SK-N-SH (cell line): ENCODE measurements around the gene HDAC11. TPM values are rescaled to one million over a fixed set of nuclear protein-coding genes. Genes with fewer than 3 reads are reported as not detected.

Source experiments
- CTCF ChIA-PET: fragments of 300-600, 350-600 bp; formaldehyde crosslinking; extraction: SDS; loops from one replicate; lab custom pipeline; 2021; lab: Yijun Ruan, JAX
- POLR2A ChIA-PET: fragments of 350-600 bp; sonication (Branson Sonifier 250); formaldehyde crosslinking; extraction: SDS; loops from one replicate; lab custom pipeline; 2020; ENCODE audit warnings: antibody characterized with exemption, inconsistent platforms; lab: Yijun Ruan, JAX
- DNase-seq: peaks from one replicate; pipeline ENCODE4 v3.0.0; 2012
- H2AFZ ChIP-seq: fragments of 200-600 bp; sonication (generic); 2 replicates; pipeline ENCODE4 v1.8.1; 2016; ENCODE audit warnings: antibody characterized with exemption, mild to moderate bottlenecking, low read depth
- H3F3A ChIP-seq: fragments of 200-600 bp; sonication (generic); replicated peaks from 2 replicates; pipeline ENCODE3; 2016; ENCODE audit warnings: antibody characterized with exemption, mild to moderate bottlenecking; ENCODE audit not compliant: insufficient read depth
- H3K27ac ChIP-seq, 2 experiments: fragments of 200-500 bp in 1 of 2; fragments of 200-600 bp in 1 of 2; sonication (Bioruptor generic) in 1 of 2; sonication (generic), shearing (Covaris generic) in 1 of 2; 2 replicates each; pipeline versions ENCODE4 v1.5.1 to v1.6.1; 2014 to 2016; ENCODE audit warnings: low read depth in 2 of 2, inconsistent platforms in 1 of 2, low read length in 1 of 2, mild to moderate bottlenecking in 1 of 2, mixed read lengths in 1 of 2
- H3K27me3 ChIP-seq: fragments of 200-600 bp; sonication (generic), shearing (Covaris generic); 2 replicates; pipeline ENCODE4 v1.6.1; 2016; ENCODE audit warnings: mixed run types; ENCODE audit not compliant: insufficient read depth
- H3K36me3 ChIP-seq, 2 experiments: fragments of 200-500 bp in 1 of 2; fragments of 200-600 bp in 1 of 2; sonication (Bioruptor generic) in 1 of 2; sonication (generic) in 1 of 2; replicated peaks in 1 of 2; 2 replicates each; pipeline versions ENCODE3 to v1.5.1; 2014 to 2016; ENCODE audit warnings: low read length in 1 of 2, mild to moderate bottlenecking in 1 of 2; ENCODE audit not compliant: insufficient read depth in 2 of 2, control insufficient read depth in 1 of 2
- H3K4me1 ChIP-seq, 2 experiments: fragments of 200-500 bp in 1 of 2; fragments of 200-600 bp in 1 of 2; sonication (Bioruptor generic) in 1 of 2; sonication (generic), shearing (Covaris generic) in 1 of 2; 2 replicates each; pipeline versions ENCODE4 v1.5.1 to v1.6.1; 2014 to 2016; ENCODE audit warnings: low read depth in 1 of 2, low read length in 1 of 2, mixed run types in 1 of 2; ENCODE audit not compliant: insufficient read depth in 2 of 2, control insufficient read depth in 1 of 2
- H3K4me2 ChIP-seq: fragments of 200-600 bp; sonication (generic), shearing (Covaris generic); 2 replicates; pipeline ENCODE4 v1.6.1; 2017; ENCODE audit warnings: mixed run types
- H3K4me3 ChIP-seq, 2 experiments: fragments of 200-500 bp in 1 of 2; fragments of 200-600 bp in 1 of 2; sonication (Bioruptor generic) in 1 of 2; sonication (generic), shearing (Covaris generic) in 1 of 2; 2 replicates each; pipeline versions ENCODE4 v1.5.1 to v1.8.1; 2014 to 2016; ENCODE audit warnings: low read depth in 2 of 2, inconsistent platforms in 1 of 2, low read length in 1 of 2, mild to moderate bottlenecking in 1 of 2, mixed read lengths in 1 of 2, moderate library complexity in 1 of 2
- H3K79me2 ChIP-seq: fragments of 200-600 bp; sonication (generic); 2 replicates; pipeline ENCODE4 v1.8.1; 2017; ENCODE audit warnings: mild to moderate bottlenecking; ENCODE audit not compliant: insufficient read depth
- H3K9ac ChIP-seq: fragments of 200-600 bp; sonication (generic); 2 replicates; pipeline ENCODE4 v1.6.1; 2017; ENCODE audit warnings: mixed run types
- H3K9me2 ChIP-seq: fragments of 200-600 bp; sonication (generic); 2 replicates; pipeline ENCODE4 v1.6.1; 2017; ENCODE audit warnings: mixed run types
- H3K9me3 ChIP-seq: fragments of 200-600 bp; sonication (generic); 2 replicates; pipeline ENCODE4 v1.6.1; 2017; ENCODE audit warnings: mixed run types, mild to moderate bottlenecking, moderate library complexity
- H4K20me1 ChIP-seq: fragments of 200-600 bp; sonication (generic); 2 replicates; pipeline ENCODE4 v1.6.1; 2017; ENCODE audit warnings: mild to moderate bottlenecking, mixed run types; ENCODE audit not compliant: insufficient read depth
- FOSL2 ChIP-seq: IDR thresholded peaks from 2 replicates; pipeline ENCODE4 v1.4.0; 2012; ENCODE audit warnings: low read depth, mild to moderate bottlenecking, moderate library complexity, borderline replicate concordance
- GABPA ChIP-seq: IDR thresholded peaks from 2 replicates; pipeline ENCODE4 v1.4.0; 2012; ENCODE audit warnings: low read depth, mild to moderate bottlenecking
- MXI1 ChIP-seq: IDR thresholded peaks from 2 replicates; pipeline ENCODE4 v1.6.1; 2012; ENCODE audit warnings: mild to moderate bottlenecking, low read depth, low read length, improper control_type of control experiment
- RAD21 ChIP-seq: IDR thresholded peaks from 2 replicates; pipeline ENCODE4 v1.6.1; 2012; ENCODE audit warnings: mild to moderate bottlenecking, low read length
- RFX5 ChIP-seq: IDR thresholded peaks from 2 replicates; pipeline ENCODE4 v1.6.1; 2012; ENCODE audit warnings: mild to moderate bottlenecking, improper control_type of control experiment, low read length
- SMC3 ChIP-seq: IDR thresholded peaks from 2 replicates; pipeline ENCODE4 v1.6.1; 2012; ENCODE audit warnings: low read depth, low read length, improper control_type of control experiment
- TAF1 ChIP-seq: IDR thresholded peaks from 2 replicates; pipeline ENCODE4 v1.6.1; 2012; ENCODE audit warnings: low read depth, mild to moderate bottlenecking, low read length, moderate library complexity, borderline replicate concordance
- YY1 ChIP-seq: IDR thresholded peaks from 2 replicates; pipeline ENCODE4 v1.4.0; 2012; ENCODE audit warnings: low read depth, mild to moderate bottlenecking
- WGBS: methylation state at CpG from one replicate; pipeline ENCODE4 v1.1.6; 2017; ENCODE audit warnings: low lambda C conversion rate; 5-methylcytosine and 5-hydroxymethylcytosine counted together
- polyA plus RNA-seq, 3 experiments: library from polyadenylated mRNA; depleted of rRNA; stranded (reverse); fragments of >200 nt; gene quantifications; 2 replicates each; pipeline ENCODE4 v1.2.3, GENCODE V29; 2012
- TF ChIP-seq, protein P1 (sequence below): IDR thresholded peaks from 2 replicates; pipeline ENCODE4 v1.6.1; 2012; ENCODE audit warnings: mild to moderate bottlenecking, low read depth, low read length, moderate library complexity
- TF ChIP-seq, protein P2 (sequence below): fragments of 150-350 bp; IDR thresholded peaks from 2 replicates; pipeline ENCODE4 v1.6.1; 2017; ENCODE audit warnings: antibody characterized with exemption, low read length, low read depth, borderline replicate concordance
- TF ChIP-seq, protein P3 (sequence below): fragments of 150-350 bp; IDR thresholded peaks from 2 replicates; pipeline ENCODE4 v1.6.1; 2016; ENCODE audit warnings: mild to moderate bottlenecking, low read depth, low read length

HDAC11 gene
- polyA plus RNA-seq, 1 of the 3 experiments (the other 2 are of a cell fraction), result 17.5 TPM

DNA sequence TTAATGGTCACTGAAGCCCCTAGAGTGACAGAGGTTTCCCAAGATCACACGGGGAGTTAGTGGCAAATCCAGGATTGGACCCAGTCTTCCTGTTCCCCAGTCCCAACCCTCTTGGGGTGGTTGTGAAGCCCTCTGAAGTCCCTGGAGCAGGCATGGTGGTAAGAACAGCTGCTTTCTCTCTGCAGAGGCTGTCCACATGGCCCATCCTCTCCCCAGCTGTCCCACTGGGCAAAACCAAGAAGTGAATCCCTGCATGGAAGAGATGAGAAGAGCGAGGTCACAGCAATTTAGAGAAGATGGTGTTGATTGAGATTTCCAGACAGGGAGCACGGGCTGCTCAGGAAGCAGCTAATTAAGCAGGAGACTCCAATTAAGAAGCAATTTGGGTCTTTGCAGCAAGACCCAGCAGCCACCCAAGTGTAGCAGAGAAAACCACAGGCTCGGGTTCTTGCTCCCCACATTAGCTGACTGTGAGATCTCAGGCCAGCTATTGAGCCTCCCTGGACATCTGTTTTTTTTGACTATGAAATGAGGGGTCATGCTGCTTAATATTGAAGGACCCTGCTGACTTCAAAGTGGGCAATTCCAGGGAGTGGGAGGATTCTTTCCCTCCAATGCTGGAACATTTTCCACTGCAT lies 14.8 kb upstream of the HDAC11 start:
- 47% methylated on average over 4 of the region's 4 CpGs for WGBS
- CTCF ChIA-PET, result interaction anchor here (1.2 to 5.2 kb wide), 2 partner anchors 13 to 415 kb away, joined by 4 to 47 read pairs; no protein-coding TSS in a partner anchor
- no peak overlapping the region for H3K9ac ChIP-seq

DNA sequence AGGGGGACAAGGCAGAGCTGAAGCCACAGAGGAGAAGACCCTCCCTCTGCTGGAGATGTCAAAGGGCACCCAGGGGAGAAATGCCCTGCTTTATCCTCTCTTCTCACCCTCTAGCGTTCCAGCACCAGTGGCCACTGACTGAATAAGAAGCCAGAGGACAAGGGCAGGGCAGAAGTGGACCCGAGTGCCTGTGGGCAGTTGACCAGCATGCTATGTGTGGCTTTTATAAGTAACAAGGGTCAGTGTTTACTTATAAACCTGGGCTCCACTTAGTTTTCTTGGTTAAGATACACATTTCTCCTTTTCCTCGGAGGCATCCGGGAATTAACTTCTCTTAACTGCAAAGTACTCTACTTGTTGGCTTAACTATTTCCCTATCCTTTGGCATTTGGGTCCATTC lies 13.3 kb upstream of the HDAC11 start:
- DNase-seq, result no peak
- H4K20me1 ChIP-seq, result no peaks in the 10 kb centered on the region
- no peaks in the 10 kb centered on the region for H3K36me3 ChIP-seq
- TF ChIP-seq FOSL2 (no peak), SMC3 (no peak), MXI1 (no peak), TAF1 (no peak), RAD21 (no peak), RFX5 (no peak), YY1 (no peak), GABPA (no peak)
- TF ChIP-seq, protein P1, sequence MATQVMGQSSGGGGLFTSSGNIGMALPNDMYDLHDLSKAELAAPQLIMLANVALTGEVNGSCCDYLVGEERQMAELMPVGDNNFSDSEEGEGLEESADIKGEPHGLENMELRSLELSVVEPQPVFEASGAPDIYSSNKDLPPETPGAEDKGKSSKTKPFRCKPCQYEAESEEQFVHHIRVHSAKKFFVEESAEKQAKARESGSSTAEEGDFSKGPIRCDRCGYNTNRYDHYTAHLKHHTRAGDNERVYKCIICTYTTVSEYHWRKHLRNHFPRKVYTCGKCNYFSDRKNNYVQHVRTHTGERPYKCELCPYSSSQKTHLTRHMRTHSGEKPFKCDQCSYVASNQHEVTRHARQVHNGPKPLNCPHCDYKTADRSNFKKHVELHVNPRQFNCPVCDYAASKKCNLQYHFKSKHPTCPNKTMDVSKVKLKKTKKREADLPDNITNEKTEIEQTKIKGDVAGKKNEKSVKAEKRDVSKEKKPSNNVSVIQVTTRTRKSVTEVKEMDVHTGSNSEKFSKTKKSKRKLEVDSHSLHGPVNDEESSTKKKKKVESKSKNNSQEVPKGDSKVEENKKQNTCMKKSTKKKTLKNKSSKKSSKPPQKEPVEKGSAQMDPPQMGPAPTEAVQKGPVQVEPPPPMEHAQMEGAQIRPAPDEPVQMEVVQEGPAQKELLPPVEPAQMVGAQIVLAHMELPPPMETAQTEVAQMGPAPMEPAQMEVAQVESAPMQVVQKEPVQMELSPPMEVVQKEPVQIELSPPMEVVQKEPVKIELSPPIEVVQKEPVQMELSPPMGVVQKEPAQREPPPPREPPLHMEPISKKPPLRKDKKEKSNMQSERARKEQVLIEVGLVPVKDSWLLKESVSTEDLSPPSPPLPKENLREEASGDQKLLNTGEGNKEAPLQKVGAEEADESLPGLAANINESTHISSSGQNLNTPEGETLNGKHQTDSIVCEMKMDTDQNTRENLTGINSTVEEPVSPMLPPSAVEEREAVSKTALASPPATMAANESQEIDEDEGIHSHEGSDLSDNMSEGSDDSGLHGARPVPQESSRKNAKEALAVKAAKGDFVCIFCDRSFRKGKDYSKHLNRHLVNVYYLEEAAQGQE, result no peak
- TF ChIP-seq, protein P2, sequence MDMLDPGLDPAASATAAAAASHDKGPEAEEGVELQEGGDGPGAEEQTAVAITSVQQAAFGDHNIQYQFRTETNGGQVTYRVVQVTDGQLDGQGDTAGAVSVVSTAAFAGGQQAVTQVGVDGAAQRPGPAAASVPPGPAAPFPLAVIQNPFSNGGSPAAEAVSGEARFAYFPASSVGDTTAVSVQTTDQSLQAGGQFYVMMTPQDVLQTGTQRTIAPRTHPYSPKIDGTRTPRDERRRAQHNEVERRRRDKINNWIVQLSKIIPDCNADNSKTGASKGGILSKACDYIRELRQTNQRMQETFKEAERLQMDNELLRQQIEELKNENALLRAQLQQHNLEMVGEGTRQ, result no peak
- no peaks in the 10 kb centered on the region for H3K4me1 ChIP-seq
- no peaks in the 10 kb centered on the region for H3F3A ChIP-seq
- ChIA-PET POLR2A (no interaction called here), CTCF (interaction anchor here (1.1 to 1.3 kb wide), 3 partner anchors 10 to 375 kb away, joined by 3 to 4 read pairs (median 4); no protein-coding TSS in a partner anchor)
- H3K27ac ChIP-seq, result no peak overlapping the region
- H3K4me3 ChIP-seq, result no peak overlapping the region
- H3K27me3 ChIP-seq, result peaks cover 34% of the 10 kb centered on the region; the same call in 1 of the 2 replicates
- no peak overlapping the region for H3K4me2 ChIP-seq
- no peaks in the 10 kb centered on the region for H3K9me3 ChIP-seq
- H3K9ac ChIP-seq, result no peak overlapping the region
- no peaks in the 10 kb centered on the region for H3K79me2 ChIP-seq
- no peak overlapping the region for H2AFZ ChIP-seq
- WGBS, result 66% methylated on average over 4 of the region's 4 CpGs
- no peaks in the 10 kb centered on the region for H3K9me2 ChIP-seq

More for the DNA sequence above, 14.8 kb upstream of the HDAC11 start:
- no peaks in the 10 kb centered on the region for H4K20me1 ChIP-seq
- DNase-seq, result no peak
- H3K36me3 ChIP-seq, result no peaks in the 10 kb centered on the region
- H3F3A ChIP-seq, result no peaks in the 10 kb centered on the region
- no peaks in the 10 kb centered on the region for H3K9me3 ChIP-seq
- peaks cover 21% of the 10 kb centered on the region; the same call in 1 of the 2 replicates for H3K27me3 ChIP-seq
- no peaks in the 10 kb centered on the region for H3K4me1 ChIP-seq
- H3K27ac ChIP-seq, result no peak overlapping the region
- TF ChIP-seq, protein P3, sequence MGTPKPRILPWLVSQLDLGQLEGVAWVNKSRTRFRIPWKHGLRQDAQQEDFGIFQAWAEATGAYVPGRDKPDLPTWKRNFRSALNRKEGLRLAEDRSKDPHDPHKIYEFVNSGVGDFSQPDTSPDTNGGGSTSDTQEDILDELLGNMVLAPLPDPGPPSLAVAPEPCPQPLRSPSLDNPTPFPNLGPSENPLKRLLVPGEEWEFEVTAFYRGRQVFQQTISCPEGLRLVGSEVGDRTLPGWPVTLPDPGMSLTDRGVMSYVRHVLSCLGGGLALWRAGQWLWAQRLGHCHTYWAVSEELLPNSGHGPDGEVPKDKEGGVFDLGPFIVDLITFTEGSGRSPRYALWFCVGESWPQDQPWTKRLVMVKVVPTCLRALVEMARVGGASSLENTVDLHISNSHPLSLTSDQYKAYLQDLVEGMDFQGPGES, result no peak
- no peak overlapping the region for H3K4me3 ChIP-seq
- POLR2A ChIA-PET, result no interaction called here
- H2AFZ ChIP-seq, result no peak overlapping the region
- H3K79me2 ChIP-seq, result no peaks in the 10 kb centered on the region
- no peak overlapping the region for H3K4me2 ChIP-seq
- H3K9me2 ChIP-seq, result no peaks in the 10 kb centered on the region
